Thyroid gland (tissue), 4 donors: ENCODE results near the gene TMEM272. TPM values are rescaled to one million over a fixed set of nuclear protein-coding genes. Genes with fewer than 3 reads are reported as not detected.

ENCODE experiments used
- DNase-seq, 2 donors: peaks; one replicate each; pipeline ENCODE4 v3.0.0-alpha.2; 2019
- H3K27ac ChIP-seq, 3 donors: fragments of 200-600 bp; sonication (generic); 1 replicate in 2 of 3; 2 replicates in 1 of 3; pipeline ENCODE4 v1.5.1; 2016 to 2019; ENCODE audit warnings: mild to moderate bottlenecking in 1 of 3, moderate library complexity in 1 of 3
- H3K27me3 ChIP-seq: fragments of 200-600 bp; sonication (generic); one replicate; pipeline ENCODE4 v1.5.1; 2019
- H3K36me3 ChIP-seq, 2 donors: fragments of 200-600 bp; sonication (generic); one replicate each; pipeline ENCODE4 v1.5.1; 2016 to 2019
- H3K4me1 ChIP-seq, 2 donors: fragments of 200-600 bp; sonication (generic); one replicate each; pipeline ENCODE4 v1.5.1; 2017 to 2019
- H3K4me3 ChIP-seq, 3 donors: fragments of 200-600 bp; sonication (generic); replicated peaks in 1 of 3; 1 replicate in 2 of 3; 2 replicates in 1 of 3; pipeline ENCODE4 v1.5.1; 2016; ENCODE audit warnings: mild to moderate bottlenecking in 1 of 3
- H3K9me3 ChIP-seq: fragments of 200-600 bp; sonication (generic); one replicate; pipeline ENCODE4 v1.5.1; 2017
- CTCF ChIP-seq, 6 experiments: fragments of 200-600 bp in 3 of 6; fragments of 450-650 bp in 3 of 6; sonication (generic) in 3 of 6; IDR thresholded peaks; one replicate each; pipeline ENCODE4 v1.5.1; 2016 to 2019; ENCODE audit warnings: antibody characterized with exemption in 6 of 6, mild to moderate bottlenecking in 2 of 6, inconsistent platforms in 1 of 6, moderate library complexity in 1 of 6
- POLR2A ChIP-seq, 2 donors: fragments of 450-650 bp; IDR thresholded peaks; one replicate each; pipeline ENCODE4 v1.6.1; 2017; ENCODE audit warnings: antibody characterized with exemption in 2 of 2, mild to moderate bottlenecking in 2 of 2, moderate library complexity in 1 of 2
- WGBS, 2 donors: methylation state at CpG; one replicate each; pipeline ENCODE4 v1.1.5; 2017; 5-methylcytosine and 5-hydroxymethylcytosine counted together
- intact Hi-C: fragments of 100-400 bp; cut with DNase I; formaldehyde crosslinking; loops from one replicate; pipeline ENCODE4 v1.15.1; 2023
- total RNA-seq, 4 donors: library from RNA; depleted of rRNA; stranded (reverse); fragments of >200 nt; gene quantifications; one replicate each; pipeline ENCODE4 v1.2.3, GENCODE V29; 2016

TMEM272 gene
- total RNA-seq, 4 donors from 2014 or later: not detected

GRCh38 chr13:51781246-51782022 is 63.5 kb downstream of the TMEM272 start:
- H3K27me3 ChIP-seq: no peaks in the 10 kb centered on the region
- H3K4me1 ChIP-seq: peaks cover 6 to 8% of the 10 kb centered on the region in 2 donors
- H3K36me3 ChIP-seq: no peaks in the 10 kb centered on the region
- H3K4me3 ChIP-seq: no peak overlapping the region
- TF ChIP-seq CTCF (IDR thresholded peaks at IDR 0.05): peak in 4 of 6 experiments; percentile 31 to 42 (median 39)
- TF ChIP-seq POLR2A (IDR thresholded peaks at IDR 0.05): no peak
- intact Hi-C loops: no loop called here
- no peak overlapping the region for H3K27ac ChIP-seq
- DNase-seq: peak; percentile 47 to 53
- H3K9me3 ChIP-seq: no peaks in the 10 kb centered on the region
- WGBS, 2 donors: 69 to 80% methylated on average over 14 to 15 of the region's 15 CpGs

GRCh38 chr13:51780099-51780498 is 64.9 kb downstream of the TMEM272 start:
- no peak for DNase-seq
- intact Hi-C loops: no loop called here
- TF ChIP-seq POLR2A (IDR thresholded peaks at IDR 0.05) (no peak), CTCF (IDR thresholded peaks at IDR 0.05) (no peak)
- Histone ChIP-seq H3K27me3 (no peaks in the 10 kb centered on the region), H3K27ac (no peak overlapping the region), H3K36me3 (no peaks in the 10 kb centered on the region), H3K9me3 (no peaks in the 10 kb centered on the region), H3K4me3 (no peak overlapping the region), H3K4me1 (no peaks in the 10 kb centered on the region)
- WGBS, 2 donors: 82 to 83% methylated on average over 3 of the region's 3 CpGs

DNA sequence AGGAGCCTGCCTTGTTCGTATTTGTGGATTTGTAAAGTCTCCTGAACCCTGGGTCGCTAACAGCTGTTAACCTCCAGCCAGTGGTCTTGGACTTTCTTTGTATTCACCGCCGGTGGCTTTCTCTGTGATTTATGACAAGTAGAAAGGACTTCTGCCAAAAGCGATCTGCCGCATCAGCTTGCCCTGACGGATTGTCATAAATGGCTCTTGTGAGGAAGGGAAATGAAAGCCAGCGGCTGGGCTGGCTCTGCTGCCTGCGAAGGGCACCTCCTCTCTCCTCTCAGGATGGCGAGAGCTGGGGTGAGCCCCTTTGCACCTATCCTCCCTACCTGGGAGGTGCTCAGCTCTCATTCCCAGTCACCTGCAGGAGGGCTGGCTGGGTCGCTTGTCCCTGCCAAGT is 66.6 kb downstream of the TMEM272 start:
- WGBS, 2 donors: 75 to 80% methylated on average over 11 of the region's 11 CpGs
- no peak overlapping the region for H3K4me3 ChIP-seq
- no peaks in the 10 kb centered on the region for H3K9me3 ChIP-seq
- no peaks in the 10 kb centered on the region for H3K27me3 ChIP-seq
- no peaks in the 10 kb centered on the region for H3K4me1 ChIP-seq
- intact Hi-C loops: no loop called here
- TF ChIP-seq CTCF (IDR thresholded peaks at IDR 0.05): no peak
- TF ChIP-seq POLR2A (IDR thresholded peaks at IDR 0.05): no peak
- no peaks in the 10 kb centered on the region for H3K36me3 ChIP-seq
- H3K27ac ChIP-seq: no peak overlapping the region
- DNase-seq: no peak

DNA sequence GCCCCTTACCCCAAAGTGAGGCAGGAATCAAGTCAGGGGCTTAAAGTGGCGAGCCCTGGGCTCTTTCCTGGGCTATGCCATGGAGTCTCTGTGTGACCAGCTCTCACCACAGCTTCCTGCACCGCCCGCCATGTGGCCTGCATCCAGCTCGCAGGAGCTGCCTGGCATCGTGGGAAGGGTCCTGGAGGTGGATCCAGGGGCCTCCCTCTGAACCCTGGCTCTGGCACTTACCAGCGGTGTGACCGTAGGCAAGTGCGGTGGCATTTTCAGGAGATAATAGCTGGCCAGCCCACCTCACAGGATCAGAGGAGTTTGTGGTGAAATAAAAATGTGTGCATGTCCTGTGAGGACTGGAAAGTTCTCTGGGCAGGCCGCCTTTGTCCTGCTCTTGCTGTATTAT is 67.1 kb downstream of the TMEM272 start:
- Histone ChIP-seq H3K36me3 (no peaks in the 10 kb centered on the region), H3K27me3 (no peaks in the 10 kb centered on the region), H3K4me3 (no peak overlapping the region), H3K9me3 (no peaks in the 10 kb centered on the region), H3K27ac (no peak overlapping the region), H3K4me1 (no peaks in the 10 kb centered on the region)
- TF ChIP-seq CTCF (IDR thresholded peaks at IDR 0.05) (no peak), POLR2A (IDR thresholded peaks at IDR 0.05) (no peak)
- WGBS, 2 donors: 84 to 86% methylated on average over 7 to 9 of the region's 9 CpGs
- intact Hi-C loops: no loop called here
- DNase-seq: no peak

DNA sequence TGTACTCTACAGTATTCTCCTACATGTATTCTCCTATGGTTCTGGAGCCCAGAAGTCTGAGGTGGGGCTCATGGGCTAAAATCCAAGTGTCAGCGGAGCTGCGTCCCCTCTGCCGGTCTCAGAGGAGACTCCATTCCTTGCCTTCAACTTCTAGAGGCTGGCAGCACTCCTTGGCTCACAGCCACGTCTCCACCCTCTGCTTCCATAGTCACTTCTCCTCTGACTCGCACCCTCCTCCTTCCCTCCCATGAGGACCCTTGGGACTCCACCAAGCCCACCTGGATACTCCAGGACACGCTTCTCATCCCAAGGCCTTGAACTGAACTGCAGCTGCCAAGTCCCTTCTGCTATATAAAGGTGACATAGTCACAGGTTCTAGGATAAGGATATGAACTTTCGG is 68.8 kb downstream of the TMEM272 start:
- DNase-seq: no peak
- no peak overlapping the region for H3K4me3 ChIP-seq
- TF ChIP-seq POLR2A (IDR thresholded peaks at IDR 0.05): no peak
- TF ChIP-seq CTCF (IDR thresholded peaks at IDR 0.05): no peak
- H3K27me3 ChIP-seq: no peaks in the 10 kb centered on the region
- intact Hi-C loops: no loop called here
- no peaks in the 10 kb centered on the region for H3K36me3 ChIP-seq
- WGBS, 2 donors: 80 to 83% methylated on average over 7 of the region's 7 CpGs
- H3K4me1 ChIP-seq: peaks cover 0 to 3% of the 10 kb centered on the region in 2 donors
- H3K9me3 ChIP-seq: no peaks in the 10 kb centered on the region
- no peak overlapping the region for H3K27ac ChIP-seq
